Measurements from ENCODE around the gene GOLIM4. TPM values are rescaled to one million over a fixed set of nuclear protein-coding genes. Genes with fewer than 3 reads are reported as not detected.

GOLIM4 gene
- total and polyA plus RNA-seq, 2 of the 13 experiments (the other 11 are each of a cell fraction or from before 2014, with no cell fraction given): 10.9 to 47.7 TPM

DNA sequence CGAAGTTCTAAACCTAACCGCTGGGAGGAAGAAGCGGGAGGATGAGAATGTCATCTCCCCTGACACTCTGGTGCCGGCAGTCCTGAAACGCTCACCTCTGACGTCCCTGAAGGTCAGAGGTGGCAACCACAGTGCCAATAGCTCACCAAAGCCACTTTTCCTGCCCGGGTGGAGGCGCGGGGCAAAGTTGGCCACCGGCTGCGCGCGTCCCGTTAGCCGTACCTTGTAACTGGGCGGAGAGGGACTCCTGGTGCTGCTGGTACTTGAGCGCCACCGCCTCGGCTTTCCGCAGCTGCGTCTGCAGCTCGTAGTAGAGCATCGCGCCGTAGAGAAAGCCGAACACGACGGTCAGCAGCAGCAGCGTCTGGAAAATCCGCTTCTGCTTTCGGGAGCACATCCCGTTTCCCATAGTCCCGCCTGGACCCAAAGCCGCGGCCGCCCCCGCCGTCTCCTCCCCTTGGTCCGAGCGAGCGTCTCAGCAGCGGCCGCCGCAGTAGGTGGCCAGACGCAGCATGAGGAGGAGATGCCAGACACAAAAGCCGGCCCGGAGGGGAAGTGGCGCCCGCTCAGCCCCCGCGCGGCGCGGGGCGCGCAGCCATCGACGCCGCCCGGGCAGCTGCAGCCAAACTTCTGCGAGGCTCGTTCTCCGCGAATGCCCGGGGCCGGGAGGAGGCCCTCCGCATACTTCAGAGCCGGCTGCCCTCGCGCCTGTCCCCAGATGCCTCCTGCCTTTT lies 680 bp downstream of the GOLIM4 start (continued):
- TF ChIP-seq ZNF724P (CRISPR knock-in tag; IDR thresholded peaks at IDR 0.05; ENCODE audit: borderline replicate concordance) (no peak), ZNF557 (CRISPR knock-in tag; IDR thresholded peaks at IDR 0.05) (no peak), ZNF572 (CRISPR knock-in tag; IDR thresholded peaks at IDR 0.05) (no peak), ZBTB8A (CRISPR knock-in tag; IDR thresholded peaks at IDR 0.05; ENCODE audit: borderline replicate concordance, low read depth) (0 out of 2 replicates have a peak, but pooled peaks have one; percentile 16), NR2F2 (IDR thresholded peaks at IDR 0.05; ENCODE audit: borderline replicate concordance, low read depth) (no peak), GPN1 (CRISPR knock-in tag; IDR thresholded peaks at IDR 0.05; ENCODE audit: borderline replicate concordance) (no peak), ZNF747 (CRISPR knock-in tag; IDR thresholded peaks at IDR 0.05; ENCODE audit: borderline replicate concordance) (no peak), ATRX (CRISPR knock-in tag; IDR thresholded peaks at IDR 0.05; ENCODE audit: borderline replicate concordance) (no peak), FOXO1 (CRISPR knock-in tag; IDR thresholded peaks at IDR 0.05) (no peak), ZNF768 (CRISPR knock-in tag; IDR thresholded peaks at IDR 0.05) (no peak), U2AF1 (optimal IDR thresholded peaks at IDR 0.05; ENCODE audit: low read depth, low read length) (no peak), RORA (CRISPR knock-in tag; IDR thresholded peaks at IDR 0.05) (no peak), NCOA2 (CRISPR knock-in tag; IDR thresholded peaks at IDR 0.05) (no peak), ZNF337 (CRISPR knock-in tag; IDR thresholded peaks at IDR 0.05; ENCODE audit: borderline replicate concordance, low read depth) (no peak), ZNF24 (IDR thresholded peaks at IDR 0.05) (no peak), RARG (CRISPR knock-in tag; IDR thresholded peaks at IDR 0.05; ENCODE audit: low read depth) (0 out of 2 replicates have a peak, but pooled peaks have one; percentile 40)
- TF ChIP-seq, protein P1, sequence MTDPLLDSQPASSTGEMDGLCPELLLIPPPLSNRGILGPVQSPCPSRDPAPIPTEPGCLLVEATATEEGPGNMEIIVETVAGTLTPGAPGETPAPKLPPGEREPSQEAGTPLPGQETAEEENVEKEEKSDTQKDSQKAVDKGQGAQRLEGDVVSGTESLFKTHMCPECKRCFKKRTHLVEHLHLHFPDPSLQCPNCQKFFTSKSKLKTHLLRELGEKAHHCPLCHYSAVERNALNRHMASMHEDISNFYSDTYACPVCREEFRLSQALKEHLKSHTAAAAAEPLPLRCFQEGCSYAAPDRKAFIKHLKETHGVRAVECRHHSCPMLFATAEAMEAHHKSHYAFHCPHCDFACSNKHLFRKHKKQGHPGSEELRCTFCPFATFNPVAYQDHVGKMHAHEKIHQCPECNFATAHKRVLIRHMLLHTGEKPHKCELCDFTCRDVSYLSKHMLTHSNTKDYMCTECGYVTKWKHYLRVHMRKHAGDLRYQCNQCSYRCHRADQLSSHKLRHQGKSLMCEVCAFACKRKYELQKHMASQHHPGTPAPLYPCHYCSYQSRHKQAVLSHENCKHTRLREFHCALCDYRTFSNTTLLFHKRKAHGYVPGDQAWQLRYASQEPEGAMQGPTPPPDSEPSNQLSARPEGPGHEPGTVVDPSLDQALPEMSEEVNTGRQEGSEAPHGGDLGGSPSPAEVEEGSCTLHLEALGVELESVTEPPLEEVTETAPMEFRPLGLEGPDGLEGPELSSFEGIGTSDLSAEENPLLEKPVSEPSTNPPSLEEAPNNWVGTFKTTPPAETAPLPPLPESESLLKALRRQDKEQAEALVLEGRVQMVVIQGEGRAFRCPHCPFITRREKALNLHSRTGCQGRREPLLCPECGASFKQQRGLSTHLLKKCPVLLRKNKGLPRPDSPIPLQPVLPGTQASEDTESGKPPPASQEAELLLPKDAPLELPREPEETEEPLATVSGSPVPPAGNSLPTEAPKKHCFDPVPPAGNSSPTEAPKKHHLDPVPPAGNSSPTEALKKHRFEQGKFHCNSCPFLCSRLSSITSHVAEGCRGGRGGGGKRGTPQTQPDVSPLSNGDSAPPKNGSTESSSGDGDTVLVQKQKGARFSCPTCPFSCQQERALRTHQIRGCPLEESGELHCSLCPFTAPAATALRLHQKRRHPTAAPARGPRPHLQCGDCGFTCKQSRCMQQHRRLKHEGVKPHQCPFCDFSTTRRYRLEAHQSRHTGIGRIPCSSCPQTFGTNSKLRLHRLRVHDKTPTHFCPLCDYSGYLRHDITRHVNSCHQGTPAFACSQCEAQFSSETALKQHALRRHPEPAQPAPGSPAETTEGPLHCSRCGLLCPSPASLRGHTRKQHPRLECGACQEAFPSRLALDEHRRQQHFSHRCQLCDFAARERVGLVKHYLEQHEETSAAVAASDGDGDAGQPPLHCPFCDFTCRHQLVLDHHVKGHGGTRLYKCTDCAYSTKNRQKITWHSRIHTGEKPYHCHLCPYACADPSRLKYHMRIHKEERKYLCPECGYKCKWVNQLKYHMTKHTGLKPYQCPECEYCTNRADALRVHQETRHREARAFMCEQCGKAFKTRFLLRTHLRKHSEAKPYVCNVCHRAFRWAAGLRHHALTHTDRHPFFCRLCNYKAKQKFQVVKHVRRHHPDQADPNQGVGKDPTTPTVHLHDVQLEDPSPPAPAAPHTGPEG (CRISPR knock-in tag; IDR thresholded peaks at IDR 0.05): no peak; the same call in 1 of the 2 replicates
- TF ChIP-seq, protein P2, sequence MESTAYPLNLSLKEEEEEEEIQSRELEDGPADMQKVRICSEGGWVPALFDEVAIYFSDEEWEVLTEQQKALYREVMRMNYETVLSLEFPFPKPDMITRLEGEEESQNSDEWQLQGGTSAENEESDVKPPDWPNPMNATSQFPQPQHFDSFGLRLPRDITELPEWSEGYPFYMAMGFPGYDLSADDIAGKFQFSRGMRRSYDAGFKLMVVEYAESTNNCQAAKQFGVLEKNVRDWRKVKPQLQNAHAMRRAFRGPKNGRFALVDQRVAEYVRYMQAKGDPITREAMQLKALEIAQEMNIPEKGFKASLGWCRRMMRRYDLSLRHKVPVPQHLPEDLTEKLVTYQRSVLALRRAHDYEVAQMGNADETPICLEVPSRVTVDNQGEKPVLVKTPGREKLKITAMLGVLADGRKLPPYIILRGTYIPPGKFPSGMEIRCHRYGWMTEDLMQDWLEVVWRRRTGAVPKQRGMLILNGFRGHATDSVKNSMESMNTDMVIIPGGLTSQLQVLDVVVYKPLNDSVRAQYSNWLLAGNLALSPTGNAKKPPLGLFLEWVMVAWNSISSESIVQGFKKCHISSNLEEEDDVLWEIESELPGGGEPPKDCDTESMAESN (CRISPR knock-in tag; conservative IDR thresholded peaks at IDR 0.05): 0 out of 2 replicates have a peak, but pooled peaks have one; percentile 17
- TF ChIP-seq, protein P3, sequence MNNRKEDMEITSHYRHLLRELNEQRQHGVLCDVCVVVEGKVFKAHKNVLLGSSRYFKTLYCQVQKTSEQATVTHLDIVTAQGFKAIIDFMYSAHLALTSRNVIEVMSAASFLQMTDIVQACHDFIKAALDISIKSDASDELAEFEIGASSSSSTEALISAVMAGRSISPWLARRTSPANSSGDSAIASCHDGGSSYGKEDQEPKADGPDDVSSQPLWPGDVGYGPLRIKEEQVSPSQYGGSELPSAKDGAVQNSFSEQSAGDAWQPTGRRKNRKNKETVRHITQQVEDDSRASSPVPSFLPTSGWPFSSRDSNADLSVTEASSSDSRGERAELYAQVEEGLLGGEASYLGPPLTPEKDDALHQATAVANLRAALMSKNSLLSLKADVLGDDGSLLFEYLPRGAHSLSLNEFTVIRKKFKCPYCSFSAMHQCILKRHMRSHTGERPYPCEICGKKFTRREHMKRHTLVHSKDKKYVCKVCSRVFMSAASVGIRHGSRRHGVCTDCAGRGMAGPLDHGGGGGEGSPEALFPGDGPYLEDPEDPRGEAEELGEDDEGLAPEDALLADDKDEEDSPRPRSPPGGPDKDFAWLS (CRISPR knock-in tag; IDR thresholded peaks at IDR 0.05; ENCODE audit: borderline replicate concordance): no peak
- TF ChIP-seq, protein P4, sequence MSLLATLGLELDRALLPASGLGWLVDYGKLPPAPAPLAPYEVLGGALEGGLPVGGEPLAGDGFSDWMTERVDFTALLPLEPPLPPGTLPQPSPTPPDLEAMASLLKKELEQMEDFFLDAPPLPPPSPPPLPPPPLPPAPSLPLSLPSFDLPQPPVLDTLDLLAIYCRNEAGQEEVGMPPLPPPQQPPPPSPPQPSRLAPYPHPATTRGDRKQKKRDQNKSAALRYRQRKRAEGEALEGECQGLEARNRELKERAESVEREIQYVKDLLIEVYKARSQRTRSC (CRISPR knock-in tag; IDR thresholded peaks at IDR 0.05; ENCODE audit: low read depth): no peak

Measured in HepG2 (cell line).